Neural cell (in vitro differentiated cells): ENCODE data around the gene SKIC8. TPM values are rescaled to one million over a fixed set of nuclear protein-coding genes. Genes with fewer than 3 reads are reported as not detected.
A peak's percentile ranks its signal among the peaks of the same experiment; 100 is the strongest.

ENCODE experiments used
- H2AFZ ChIP-seq: fragments of 200-600, 300-800 bp; sonication (generic), shearing (Covaris generic); 2 replicates; pipeline ENCODE4 v1.6.0; 2014; ENCODE audit warnings: low read depth, mild to moderate bottlenecking, antibody characterized with exemption, low read length, moderate library complexity
- H3F3A ChIP-seq: fragments of 200-600 bp; shearing (Covaris generic); 2 replicates; pipeline ENCODE4 v1.6.1; 2016; ENCODE audit warnings: mild to moderate bottlenecking, moderate library complexity, mixed read lengths, antibody characterized with exemption, low read length; ENCODE audit not compliant: insufficient read depth, poor library complexity, severe bottlenecking
- H3K27ac ChIP-seq: fragments of 200-600, 300-800 bp; sonication (generic), shearing (Covaris generic); 2 replicates; pipeline ENCODE4 v1.5.1; 2014; ENCODE audit warnings: mild to moderate bottlenecking, low read length, moderate library complexity
- H3K27me3 ChIP-seq: fragments of 300-800, 200-600 bp; sonication (generic), shearing (Covaris generic); 2 replicates; pipeline ENCODE4 v1.6.0; 2014; ENCODE audit warnings: mild to moderate bottlenecking, low read depth, low read length, moderate library complexity; ENCODE audit not compliant: insufficient read depth
- H3K36me3 ChIP-seq: fragments of 300-800, 200-600 bp; sonication (generic), shearing (Covaris generic); 2 replicates; pipeline ENCODE4 v1.5.1; 2014; ENCODE audit warnings: mild to moderate bottlenecking, antibody characterized with exemption, low read length, moderate library complexity; ENCODE audit not compliant: insufficient read depth
- H3K4me2 ChIP-seq: fragments of 300-800, 200-600 bp; sonication (generic), shearing (Covaris generic); 2 replicates; pipeline ENCODE4 v1.6.0; 2014; ENCODE audit warnings: mild to moderate bottlenecking, low read length
- H3K4me3 ChIP-seq: fragments of 300-800, 200-600 bp; sonication (generic), shearing (Covaris generic); 2 replicates; pipeline ENCODE4 v1.5.1; 2014; ENCODE audit warnings: mild to moderate bottlenecking, low read length, moderate library complexity
- H3K79me2 ChIP-seq: fragments of 200-600 bp; shearing (Covaris generic); replicated peaks from 2 replicates; pipeline ENCODE4 v1.6.0; 2014; ENCODE audit warnings: mild to moderate bottlenecking, low read length, moderate library complexity; ENCODE audit not compliant: insufficient read depth
- H3K9ac ChIP-seq: fragments of 300-800, 200-600 bp; sonication (generic), shearing (Covaris generic); 2 replicates; pipeline ENCODE4 v1.6.1; 2016; ENCODE audit warnings: mild to moderate bottlenecking, low read length, mixed read lengths
- H3K9me2 ChIP-seq: fragments of 200-600 bp; shearing (Covaris generic); 2 replicates; pipeline ENCODE4 v1.6.1; 2016; ENCODE audit warnings: mild to moderate bottlenecking, low read length, mixed read lengths; ENCODE audit not compliant: insufficient read depth
- H3K9me3 ChIP-seq: fragments of 200-600, 300-800 bp; sonication (generic), shearing (Covaris generic); 2 replicates; pipeline ENCODE4 v1.6.1; 2016; ENCODE audit warnings: mild to moderate bottlenecking, mixed run types, low read length, moderate library complexity, mixed read lengths
- H4K20me1 ChIP-seq: fragments of 200-600 bp; shearing (Covaris generic); 2 replicates; pipeline ENCODE4 v1.6.1; 2016; ENCODE audit warnings: mild to moderate bottlenecking, mixed run types; ENCODE audit not compliant: insufficient read depth
- CTCF ChIP-seq: fragments of 450-650 bp; IDR thresholded peaks from 2 replicates; pipeline ENCODE4 v1.5.1; 2014; ENCODE audit warnings: antibody characterized with exemption, mild to moderate bottlenecking, moderate library complexity; ENCODE audit not compliant: poor library complexity, severe bottlenecking
- EP300 ChIP-seq: fragments of 450-650 bp; conservative IDR thresholded peaks from 2 replicates; pipeline ENCODE4 v1.6.1; 2014; ENCODE audit warnings: antibody characterized with exemption, mild to moderate bottlenecking, moderate library complexity; ENCODE audit not compliant: poor library complexity, severe bottlenecking
- EZH2 ChIP-seq: fragments of 200-600, 300-800 bp; shearing (Covaris generic), sonication (generic); IDR thresholded peaks from 2 replicates; pipeline ENCODE4 v1.6.1; 2014; ENCODE audit warnings: antibody characterized with exemption, low read length, borderline replicate concordance, mild to moderate bottlenecking; ENCODE audit not compliant: insufficient read depth, poor library complexity, severe bottlenecking
- MXI1 ChIP-seq: fragments of 450-650 bp; conservative IDR thresholded peaks from 2 replicates; pipeline ENCODE4 v1.6.1; 2014; ENCODE audit warnings: antibody characterized with exemption, mild to moderate bottlenecking; ENCODE audit not compliant: poor library complexity, severe bottlenecking
- POLR2AphosphoS5 ChIP-seq: IDR thresholded peaks from 2 replicates; pipeline ENCODE4 v1.6.1; 2012
- RAD21 ChIP-seq: fragments of 450-650 bp; conservative IDR thresholded peaks from 2 replicates; pipeline ENCODE4 v1.6.1; 2014; ENCODE audit warnings: antibody characterized with exemption, mild to moderate bottlenecking, moderate library complexity
- REST ChIP-seq: IDR thresholded peaks from 2 replicates; pipeline ENCODE4 v1.6.1; 2012; ENCODE audit warnings: borderline replicate concordance
- SMC3 ChIP-seq: fragments of 450-650 bp; conservative IDR thresholded peaks from 2 replicates; pipeline ENCODE4 v1.6.1; 2014; ENCODE audit warnings: antibody characterized with exemption, mild to moderate bottlenecking, moderate library complexity; ENCODE audit not compliant: poor library complexity
- TAF1 ChIP-seq: IDR thresholded peaks from 2 replicates; pipeline ENCODE4 v1.6.1; 2012; ENCODE audit warnings: low read depth
- polyA plus RNA-seq: library from polyadenylated mRNA; depleted of rRNA; stranded (reverse); fragments of >200 nt; gene quantifications from 2 replicates; pipeline ENCODE4 v1.2.3, GENCODE V29; 2014

SKIC8 gene
- polyA plus RNA-seq, 1 donor from 2014 or later, result 170 TPM

GRCh38 chr15:78242128-78242527, 57.3 kb downstream of the SKIC8 start:
- Histone ChIP-seq H3K4me3 (no peak overlapping the region), H3K9me3 (no peaks in the 10 kb centered on the region), H4K20me1 (no peaks in the 10 kb centered on the region), H2AFZ (no peak overlapping the region), H3K27ac (no peak overlapping the region), H3K9me2 (no peaks in the 10 kb centered on the region), H3K4me2 (no peak overlapping the region), H3K27me3 (no peaks in the 10 kb centered on the region), H3K36me3 (no peaks in the 10 kb centered on the region), H3F3A (no peaks in the 10 kb centered on the region), H3K9ac (no peak overlapping the region), H3K79me2 (no peaks in the 10 kb centered on the region)
- no peak for TF ChIP-seq MXI1
- no peak for TF ChIP-seq SMC3
- TF ChIP-seq RAD21, result no peak
- TF ChIP-seq EP300, result no peak
- no peak for TF ChIP-seq EZH2
- no peak for TF ChIP-seq REST
- TF ChIP-seq POLR2AphosphoS5, result no peak
- TF ChIP-seq CTCF, result peak; percentile 25
- no peak for TF ChIP-seq TAF1

- Histone ChIP-seq H3K9ac (no peak overlapping the region), H2AFZ (no peak overlapping the region), H3K4me2 (no peak overlapping the region), H3F3A (no peaks in the 10 kb centered on the region), H3K9me2 (no peaks in the 10 kb centered on the region), H4K20me1 (no peaks in the 10 kb centered on the region), H3K27me3 (no peaks in the 10 kb centered on the region), H3K36me3 (no peaks in the 10 kb centered on the region), H3K79me2 (no peaks in the 10 kb centered on the region), H3K9me3 (no peaks in the 10 kb centered on the region), H3K4me3 (no peak overlapping the region), H3K27ac (no peak overlapping the region)
- peak; percentile 77 for TF ChIP-seq RAD21
- TF ChIP-seq TAF1, result no peak
- no peak for TF ChIP-seq EZH2
- no peak for TF ChIP-seq EP300
- TF ChIP-seq SMC3, result peak; percentile 78
- TF ChIP-seq POLR2AphosphoS5, result no peak
- TF ChIP-seq CTCF, result peak; percentile 72
Observed at GRCh38 chr15:78241017-78241416, 58.4 kb downstream of the SKIC8 start.
